ENCODE data around the gene HOXC11.

Gene HOXC11

GRCh38 chr12:54012631-54013409 is 39.9 kb downstream of the HOXC11 start:
- no peak for DNase-seq

GRCh38 chr12:54014377-54015017 is 41.6 kb downstream of the HOXC11 start:
- no peak for DNase-seq

- DNase-seq: no peak
Observed at GRCh38 chr12:54015018-54015931, 42.3 kb downstream of the HOXC11 start.

DNA sequence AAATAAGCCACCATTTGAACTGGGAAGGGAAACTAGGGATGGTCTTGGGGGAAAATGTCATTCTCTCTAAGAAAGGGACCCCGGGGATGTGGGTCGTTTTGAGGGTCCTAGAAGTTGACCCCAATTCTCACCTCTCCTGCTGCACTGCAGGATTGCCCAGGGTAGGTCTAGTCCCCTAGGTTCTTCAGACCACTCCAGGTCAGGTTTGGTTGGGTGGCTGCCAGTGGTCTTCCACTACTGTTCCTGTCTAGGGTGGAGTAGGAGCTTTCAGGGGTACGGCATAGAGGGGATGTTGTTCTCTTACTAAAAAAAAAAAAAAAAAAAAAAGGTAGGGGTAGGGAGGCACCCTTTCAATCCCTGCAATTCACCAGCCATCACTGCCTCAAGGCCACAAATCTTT is 43.1 kb downstream of the HOXC11 start:
- no peak for DNase-seq

DNA sequence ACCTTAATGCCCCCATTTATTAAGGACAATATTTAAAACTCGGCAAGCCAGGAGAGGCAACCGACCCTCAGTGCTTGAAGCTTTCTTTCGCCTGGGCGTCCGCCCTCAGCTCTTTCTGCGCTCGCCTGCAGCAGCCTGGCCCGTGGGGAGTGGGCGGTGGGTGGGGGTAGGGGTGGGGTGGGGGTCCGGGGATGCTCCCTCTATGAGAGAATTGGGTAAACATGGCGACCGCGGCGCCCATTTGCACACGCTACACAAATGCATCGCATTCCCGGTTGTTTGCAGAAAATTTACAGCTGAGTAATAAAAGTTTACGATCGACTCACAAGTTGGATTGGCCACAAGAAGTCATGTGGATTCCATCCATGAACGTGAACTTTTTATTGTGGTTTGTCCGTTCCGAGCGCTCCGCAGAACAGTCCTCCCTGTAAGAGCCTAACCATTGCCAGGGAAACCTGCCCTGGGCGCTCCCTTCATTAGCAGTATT is 43.6 kb downstream of the HOXC11 start:
- no peak for DNase-seq

GRCh38 chr12:54017027-54017788 is 44.3 kb downstream of the HOXC11 start:
- no peak for DNase-seq

GRCh38 chr12:54017878-54018467 is 45.0 kb downstream of the HOXC11 start:
- no peak for DNase-seq

- DNase-seq: no peak
Observed at GRCh38 chr12:54018468-54018984, 45.6 kb downstream of the HOXC11 start.

DNA sequence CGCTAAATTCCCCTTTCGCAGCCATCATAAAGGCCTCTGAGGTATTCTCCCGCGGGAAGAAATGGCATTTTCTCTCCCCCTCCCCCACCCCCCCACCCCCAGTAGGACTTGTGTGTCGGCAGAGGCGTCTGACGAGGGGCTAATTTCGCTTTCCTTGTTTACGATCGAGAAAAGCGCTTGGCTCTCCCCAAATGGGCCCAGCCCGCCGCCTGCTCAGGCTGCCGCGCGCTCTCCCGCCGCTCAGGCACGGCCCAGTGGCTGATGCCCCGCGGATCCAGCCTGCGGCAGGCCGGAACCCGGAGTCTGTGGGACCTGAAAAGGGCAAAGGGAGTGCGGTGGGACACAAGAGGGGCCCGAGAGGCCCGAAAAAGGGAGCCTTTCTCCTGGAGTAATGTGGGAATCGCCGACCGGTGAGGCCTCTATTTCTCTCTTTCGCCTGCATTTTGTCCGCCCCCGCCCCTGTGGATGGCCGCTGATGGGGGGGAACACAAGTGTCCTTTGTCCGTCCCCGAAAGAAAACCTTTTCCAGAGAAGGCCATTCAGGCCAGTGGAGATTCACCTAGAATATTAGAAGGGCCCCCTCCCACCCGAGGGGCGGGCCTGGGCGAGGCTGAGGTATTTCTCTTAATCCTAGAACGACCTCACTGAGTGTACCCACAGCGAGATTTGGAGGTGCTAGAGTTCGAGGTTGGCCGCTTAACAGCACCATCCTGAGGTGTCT is 46.3 kb downstream of the HOXC11 start:
- DNase-seq: no peak

- DNase-seq: no peak
Observed at GRCh38 chr12:54019924-54020590, 47.1 kb downstream of the HOXC11 start.

DNA sequence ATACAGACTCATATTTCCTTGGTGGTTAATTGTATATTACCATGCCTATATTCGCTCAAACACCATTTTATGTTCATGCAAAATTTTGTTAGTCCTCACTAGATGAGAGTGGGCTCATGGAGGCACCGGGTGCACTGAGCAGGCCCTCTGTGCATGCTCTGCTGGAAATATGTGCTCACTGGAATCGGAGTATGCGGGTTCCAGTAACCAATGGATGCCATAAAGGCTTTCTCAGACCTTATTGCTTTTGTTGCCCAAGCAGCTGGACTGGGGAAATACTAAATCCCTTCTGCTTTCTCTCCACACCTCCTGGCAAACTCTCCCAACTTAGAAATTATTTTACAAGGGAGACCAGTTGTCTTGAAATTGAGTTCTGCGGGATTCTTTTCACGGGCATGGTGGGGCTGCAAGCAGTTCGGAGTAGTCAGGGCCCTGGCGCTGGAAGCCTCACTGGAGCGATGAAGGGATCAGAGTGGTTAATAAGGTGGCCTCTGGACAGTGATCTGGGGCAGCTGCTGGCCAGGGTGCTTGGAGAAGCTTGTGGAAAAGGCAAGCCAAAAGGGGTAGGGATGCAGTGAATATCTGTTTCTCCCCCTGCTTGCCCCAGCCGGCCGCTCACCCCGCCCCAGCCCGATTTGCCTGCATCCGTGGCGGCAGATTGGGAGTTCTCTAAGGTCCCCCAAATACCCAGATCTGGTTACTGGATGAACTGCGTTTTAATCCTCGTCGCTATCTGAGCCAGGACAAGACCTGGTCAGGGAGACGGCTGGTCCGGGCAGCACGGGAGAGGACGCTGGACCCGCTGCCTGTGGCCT is 47.9 kb downstream of the HOXC11 start:
- DNase-seq: no peak

DNA sequence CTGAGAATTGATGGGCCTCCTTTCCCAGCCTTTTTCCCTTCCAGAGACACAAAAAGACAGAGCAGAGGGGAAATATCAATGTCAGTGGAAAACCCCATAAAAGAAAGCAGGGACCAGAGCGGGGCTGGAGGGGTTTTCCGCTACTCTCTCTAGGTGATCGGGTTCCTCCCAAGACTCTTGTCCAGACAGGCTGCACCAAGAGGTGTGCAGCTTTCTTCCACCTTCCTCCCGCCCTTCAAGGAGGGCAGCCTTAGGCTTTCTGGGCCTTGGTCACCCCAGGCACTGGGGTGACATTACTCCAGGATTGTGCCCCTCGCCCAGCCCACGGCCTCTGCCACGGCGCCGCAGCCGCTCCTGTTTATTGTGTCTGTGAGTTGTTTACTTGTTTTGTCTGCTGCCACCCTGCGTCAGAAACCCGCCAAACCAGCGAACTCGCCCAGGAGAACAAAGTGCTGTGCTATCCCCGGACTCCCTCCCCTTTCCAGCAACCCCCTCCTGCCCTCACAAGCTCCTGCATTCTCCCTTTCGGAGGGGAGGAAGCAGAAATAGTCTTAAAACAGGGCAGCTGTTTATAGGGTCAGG is 48.6 kb downstream of the HOXC11 start:
- no peak for DNase-seq

DNA sequence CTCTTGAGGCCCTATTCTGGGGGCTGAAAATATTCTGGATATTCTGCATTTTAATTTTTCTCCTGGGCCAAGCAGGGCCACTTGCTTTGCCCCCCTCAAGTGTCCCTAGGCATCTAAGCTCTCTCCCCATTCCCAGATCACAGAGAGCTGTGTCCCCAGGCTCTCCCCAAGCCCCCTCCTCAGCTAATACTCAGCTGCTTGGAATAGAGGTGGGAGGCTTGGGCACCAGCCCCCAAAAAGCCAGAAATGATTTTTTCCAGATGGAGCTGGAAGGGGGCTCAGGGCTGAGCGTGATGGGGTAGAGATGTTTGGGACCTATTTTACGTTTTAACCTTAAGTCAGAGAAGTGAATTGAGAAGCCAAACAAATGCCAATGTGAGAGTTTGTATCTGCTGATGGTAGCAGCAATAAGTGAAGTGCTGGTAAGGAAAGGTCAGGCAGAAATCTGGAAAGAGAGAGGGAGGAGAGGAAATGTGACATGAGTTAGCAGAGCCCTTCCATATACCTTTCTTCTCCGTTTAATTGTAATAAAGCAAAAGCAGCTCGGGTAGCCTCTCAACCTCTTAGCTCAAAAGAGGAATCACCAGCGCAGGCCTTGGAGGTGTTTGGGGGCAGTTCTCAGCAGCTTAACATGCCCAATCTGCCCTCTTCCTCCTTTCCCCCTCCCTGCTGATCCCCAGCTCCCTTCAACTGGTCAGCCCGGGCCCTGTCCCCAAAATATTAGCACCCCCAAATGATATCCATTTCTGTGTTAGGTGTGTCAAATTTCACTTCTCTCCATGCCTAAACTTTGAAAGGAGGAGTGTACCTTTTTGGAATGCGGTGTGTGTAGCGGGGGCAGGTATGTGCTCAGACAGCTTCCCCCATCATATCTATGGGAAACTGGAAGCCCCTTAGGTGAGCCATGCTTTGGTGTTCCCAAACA is 50.3 kb downstream of the HOXC11 start:
- no peak for DNase-seq

DNA sequence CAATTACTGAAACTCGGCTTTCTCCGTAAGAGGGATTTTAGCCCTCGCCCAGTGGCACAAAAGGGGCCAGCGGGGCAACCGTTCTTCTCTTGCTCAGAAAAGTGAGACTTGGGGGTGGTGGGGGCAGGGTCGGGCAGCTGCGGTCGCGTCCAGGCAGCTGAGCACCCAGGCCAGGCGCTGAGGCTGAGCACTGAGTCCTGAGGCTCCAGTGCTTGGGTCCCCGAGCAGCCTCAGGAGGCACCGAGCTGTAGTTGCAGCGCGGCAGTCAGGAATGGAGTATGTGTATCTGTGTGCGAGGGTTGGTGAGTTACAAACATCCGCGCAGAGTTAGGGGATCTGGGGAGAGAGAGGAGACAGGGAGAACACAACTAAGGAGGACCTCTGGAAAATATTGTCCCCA is 51.2 kb downstream of the HOXC11 start:
- no peak for DNase-seq

DNA sequence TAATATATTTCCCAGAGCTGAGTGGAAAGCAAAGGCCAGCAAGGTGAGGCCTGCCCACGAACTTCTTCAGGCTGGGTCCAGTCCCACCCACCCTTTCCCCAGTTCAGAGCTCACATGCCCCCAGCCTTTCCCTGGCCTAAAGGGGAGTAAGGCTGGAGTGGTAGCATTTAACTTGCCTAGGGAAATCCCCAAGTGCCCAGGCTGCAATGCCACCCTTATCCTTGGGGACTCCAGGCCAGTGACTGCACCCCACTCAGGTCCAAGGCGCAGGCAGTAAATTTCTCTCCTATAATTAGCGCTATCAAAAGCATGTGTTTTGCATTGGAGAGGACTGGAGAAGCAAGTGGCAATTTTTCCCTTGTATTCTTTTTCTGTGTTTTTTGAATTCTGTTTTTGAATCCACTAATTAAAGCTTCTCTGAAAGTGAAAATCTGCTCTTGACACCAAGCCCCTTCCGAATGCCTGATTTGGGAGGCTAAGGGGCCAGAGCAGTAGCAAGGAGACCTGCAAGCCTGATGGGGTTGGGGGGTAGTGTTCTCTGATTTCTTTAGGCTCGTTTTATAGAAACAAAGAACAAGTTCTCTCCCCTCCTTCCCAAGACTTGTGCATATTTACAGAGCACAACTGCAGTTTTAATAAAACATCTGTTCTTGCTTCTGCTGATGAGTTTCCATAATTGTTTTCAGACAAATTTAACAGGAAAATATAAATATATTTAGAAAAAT is 51.8 kb downstream of the HOXC11 start:
- DNase-seq: no peak

DNA sequence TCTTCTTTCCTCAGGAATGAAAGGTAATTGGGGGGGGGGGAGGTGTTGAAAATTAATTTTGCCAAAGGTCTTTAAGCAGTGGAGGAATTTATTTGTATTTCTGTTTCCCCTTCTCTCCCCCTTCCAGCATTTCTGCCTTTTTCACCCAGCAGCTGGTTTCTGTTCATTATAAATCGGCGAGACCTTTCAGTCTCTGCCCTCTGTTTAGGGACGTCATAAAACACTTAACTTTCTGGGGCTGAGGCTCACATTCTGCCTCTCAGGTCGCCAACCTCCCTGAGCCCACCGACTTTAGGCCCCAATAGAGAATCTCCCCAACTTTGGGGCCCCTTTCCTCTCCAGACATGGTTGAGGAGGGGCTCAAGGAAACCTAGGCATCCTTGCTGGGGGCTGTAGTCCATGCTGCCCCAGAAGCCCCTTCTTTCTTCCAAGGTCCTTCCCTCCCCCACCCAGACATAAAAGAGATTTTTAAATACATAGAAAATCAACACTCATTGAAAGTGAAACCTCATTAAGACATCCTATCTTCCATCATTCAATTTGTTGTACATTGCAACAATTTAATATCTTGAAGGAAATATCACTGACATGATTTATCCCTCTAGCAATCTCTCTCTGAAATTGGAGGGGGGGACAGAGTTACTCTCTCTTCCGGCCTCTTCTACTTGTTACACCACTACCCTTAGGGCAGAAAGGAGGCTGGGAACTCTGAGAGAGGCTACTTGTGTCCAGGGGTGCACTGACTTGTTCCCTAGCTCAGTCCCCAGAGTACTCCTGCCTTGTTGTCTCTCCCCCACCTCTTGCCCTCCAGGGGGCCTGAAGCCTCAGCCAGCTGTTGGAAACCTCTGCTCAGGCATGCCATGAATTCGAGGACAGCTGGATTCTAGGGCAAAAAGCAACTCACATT is 52.8 kb downstream of the HOXC11 start:
- no peak for DNase-seq

All from inflammatory macrophage treated with lipopolysaccharide for 1 hour (primary cell).